ENCODE data around the gene RHCE.
A peak's percentile ranks its signal among the peaks of the same experiment; 100 is the strongest.
"Not testable (repeated sequence)": the region's sequence is repeated elsewhere in the genome, so short reads cannot be mapped to it uniquely, and the experiment has no call there.

The RHCE gene

DNA sequence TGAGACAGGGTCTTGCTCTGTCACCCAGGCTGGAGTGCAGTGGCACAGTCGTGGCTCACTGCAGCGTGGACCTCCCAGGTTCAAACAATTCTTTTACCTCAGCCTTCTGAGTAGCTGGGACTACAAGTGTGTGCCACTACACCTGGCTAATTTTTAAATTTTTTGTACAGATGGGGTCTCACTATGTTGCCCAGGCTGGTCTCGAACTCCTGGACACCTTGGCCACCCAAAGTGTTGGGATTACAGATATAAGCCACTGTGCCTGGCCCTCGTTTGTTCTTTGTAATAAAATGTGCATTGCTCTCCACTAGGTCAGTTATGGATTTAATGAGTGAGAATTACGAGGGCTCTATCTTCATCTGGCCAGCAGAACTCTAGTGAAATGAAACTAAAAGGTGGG lies 24.0 kb upstream of the RHCE start:
- Mint-ChIP-seq H3K36me3 (ENCODE audit: low read depth) (peaks cover 22% of the 10 kb centered on the region), H3K4me1 (ENCODE audit: low read depth) (peaks cover 25% of the 10 kb centered on the region)
- not testable (repeated sequence) for H3K27me3 Mint-ChIP-seq (ENCODE audit: low read depth); H3K9me3 Mint-ChIP-seq; H3K27ac Mint-ChIP-seq; H3K4me3 Mint-ChIP-seq; DNase-seq (ENCODE audit: low spot score)

DNA sequence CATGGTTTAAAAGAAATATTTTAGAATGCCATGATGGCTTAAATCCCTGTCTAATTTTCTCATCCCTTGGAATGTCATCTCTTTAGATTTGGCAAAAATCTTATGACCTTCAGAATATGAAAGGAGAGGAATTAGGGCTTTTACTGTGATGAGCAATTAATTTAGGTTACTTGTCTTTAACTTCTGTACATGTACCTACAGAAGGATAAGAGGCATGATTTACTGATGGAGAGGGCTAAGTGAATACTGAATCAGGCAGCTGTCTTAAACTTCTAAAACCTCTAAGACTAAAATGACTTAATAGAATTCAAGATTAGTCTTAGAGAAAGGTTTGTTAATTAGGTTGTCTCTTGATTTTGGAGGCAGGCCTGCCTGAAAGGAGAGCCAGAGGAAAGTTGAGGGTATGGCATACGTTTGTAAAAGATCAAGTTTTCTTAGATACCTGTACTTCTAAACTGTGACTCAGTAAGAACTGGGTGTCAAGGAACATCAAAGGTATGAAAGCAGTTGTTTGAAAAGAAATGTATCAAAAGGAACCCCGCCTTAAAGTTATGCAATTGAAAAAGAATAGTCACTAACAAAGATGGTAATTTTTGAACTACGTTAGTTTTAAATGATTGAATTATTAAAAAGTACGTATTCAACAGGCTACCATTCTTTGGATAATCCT lies 22.5 kb upstream of the RHCE start:
- Mint-ChIP-seq H3K27me3 (ENCODE audit: low read depth) (no peaks in the 10 kb centered on the region), H3K27ac (no peak overlapping the region), H3K36me3 (ENCODE audit: low read depth) (peaks cover 19% of the 10 kb centered on the region), H3K4me3 (no peak overlapping the region), H3K9me3 (no peaks in the 10 kb centered on the region), H3K4me1 (ENCODE audit: low read depth) (peaks cover 25% of the 10 kb centered on the region)
- DNase-seq (ENCODE audit: low spot score), result no peak

GRCh38 chr1:25442178-25442577 lies 21.6 kb upstream of the RHCE start:
- no peaks in the 10 kb centered on the region for H3K27me3 Mint-ChIP-seq (ENCODE audit: low read depth)
- H3K4me1 Mint-ChIP-seq (ENCODE audit: low read depth), result peaks cover 16% of the 10 kb centered on the region
- peaks cover 12% of the 10 kb centered on the region for H3K36me3 Mint-ChIP-seq (ENCODE audit: low read depth)
- DNase-seq (ENCODE audit: low spot score), result no peak
- no peak overlapping the region for H3K27ac Mint-ChIP-seq
- H3K4me3 Mint-ChIP-seq, result no peak overlapping the region
- H3K9me3 Mint-ChIP-seq, result no peaks in the 10 kb centered on the region

- Mint-ChIP-seq H3K4me1 (ENCODE audit: low read depth) (peaks cover 31% of the 10 kb centered on the region), H3K4me3 (no peak overlapping the region), H3K9me3 (no peaks in the 10 kb centered on the region), H3K27ac (no peak overlapping the region), H3K36me3 (ENCODE audit: low read depth) (peaks cover 9% of the 10 kb centered on the region), H3K27me3 (ENCODE audit: low read depth) (no peaks in the 10 kb centered on the region)
- no peak for DNase-seq (ENCODE audit: low spot score)
Measured at GRCh38 chr1:25439287-25439686, 18.7 kb upstream of the RHCE start.

DNA sequence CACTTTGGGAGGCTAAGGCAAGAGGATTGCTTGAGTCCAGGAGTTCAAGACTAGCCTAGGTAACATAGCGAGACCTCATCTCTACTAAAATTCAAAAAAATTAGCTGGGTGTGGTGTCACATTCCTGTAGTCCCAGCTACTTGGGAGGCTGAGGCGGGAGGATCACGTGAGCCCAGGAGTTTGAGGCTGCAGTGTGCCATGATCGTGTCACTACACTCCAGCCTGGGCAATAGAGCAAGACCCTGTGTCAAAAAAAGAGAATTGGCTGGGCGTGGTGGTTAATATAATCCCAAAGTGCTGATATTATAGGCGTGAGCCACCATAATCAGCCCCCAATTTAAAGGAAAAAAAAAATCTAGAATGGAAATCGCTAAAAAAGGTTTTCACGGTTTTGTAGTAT lies 17.0 kb upstream of the RHCE start:
- peaks cover 40% of the 10 kb centered on the region for H3K4me1 Mint-ChIP-seq (ENCODE audit: low read depth)
- H3K27ac Mint-ChIP-seq, result no peak overlapping the region
- H3K9me3 Mint-ChIP-seq, result no peaks in the 10 kb centered on the region
- no peak overlapping the region for H3K4me3 Mint-ChIP-seq
- H3K36me3 Mint-ChIP-seq (ENCODE audit: low read depth), result peaks cover 9% of the 10 kb centered on the region
- no peaks in the 10 kb centered on the region for H3K27me3 Mint-ChIP-seq (ENCODE audit: low read depth)
- no peak for DNase-seq (ENCODE audit: low spot score)

GRCh38 chr1:25435397-25436108 lies 14.9 kb upstream of the RHCE start:
- H3K36me3 Mint-ChIP-seq (ENCODE audit: low read depth), result peaks cover 16% of the 10 kb centered on the region
- H3K4me1 Mint-ChIP-seq (ENCODE audit: low read depth), result peaks cover 52% of the 10 kb centered on the region
- H3K4me3 Mint-ChIP-seq, result peak overlapping the region; percentile 72
- H3K27ac Mint-ChIP-seq, result peak overlapping the region; percentile 73
- no peaks in the 10 kb centered on the region for H3K9me3 Mint-ChIP-seq
- H3K27me3 Mint-ChIP-seq (ENCODE audit: low read depth), result no peaks in the 10 kb centered on the region
- DNase-seq (ENCODE audit: low spot score), result no peak

DNA sequence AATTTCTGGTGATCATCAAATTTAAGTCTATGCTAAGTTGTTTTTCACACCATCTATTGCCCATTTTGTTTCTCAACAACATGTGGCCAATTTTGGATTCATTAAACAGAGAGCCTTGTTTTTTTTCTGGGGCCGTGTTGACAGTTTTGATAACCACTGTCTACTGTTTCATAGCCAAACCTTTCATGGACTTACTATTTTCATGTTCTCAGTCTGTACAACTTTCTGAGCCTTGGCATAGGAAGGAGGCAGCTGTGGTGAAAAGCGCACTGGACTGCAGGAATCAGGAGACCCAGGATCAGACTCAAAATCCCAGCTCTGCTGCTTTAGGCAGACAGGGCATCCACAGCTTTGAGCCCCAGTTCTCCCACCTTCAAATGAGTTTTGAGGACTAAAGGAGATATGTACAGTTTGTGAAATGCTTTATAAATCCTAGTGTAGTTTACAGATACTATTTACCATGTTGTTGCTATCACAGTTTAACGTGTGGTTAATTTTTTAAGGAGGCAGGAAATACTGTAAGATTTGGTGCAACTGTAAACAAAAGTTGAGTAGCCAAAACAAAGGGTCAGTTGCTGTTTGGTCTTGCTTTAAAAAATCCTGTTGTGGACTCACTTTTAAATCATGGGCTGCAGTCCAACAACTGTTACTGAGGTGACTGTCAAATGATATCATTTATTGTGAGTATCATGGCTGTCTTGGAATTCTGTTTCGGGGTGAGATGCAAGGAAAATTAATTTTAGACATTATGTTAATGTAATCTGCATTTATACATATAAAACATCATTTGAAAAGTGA lies 13.0 kb upstream of the RHCE start:
- H3K4me3 Mint-ChIP-seq, result peak overlapping the region; percentile 14
- no peak overlapping the region for H3K27ac Mint-ChIP-seq
- no peak for DNase-seq (ENCODE audit: low spot score)
- peaks cover 16% of the 10 kb centered on the region for H3K36me3 Mint-ChIP-seq (ENCODE audit: low read depth)
- peaks cover 58% of the 10 kb centered on the region for H3K4me1 Mint-ChIP-seq (ENCODE audit: low read depth)
- no peaks in the 10 kb centered on the region for H3K9me3 Mint-ChIP-seq
- no peaks in the 10 kb centered on the region for H3K27me3 Mint-ChIP-seq (ENCODE audit: low read depth)

DNA sequence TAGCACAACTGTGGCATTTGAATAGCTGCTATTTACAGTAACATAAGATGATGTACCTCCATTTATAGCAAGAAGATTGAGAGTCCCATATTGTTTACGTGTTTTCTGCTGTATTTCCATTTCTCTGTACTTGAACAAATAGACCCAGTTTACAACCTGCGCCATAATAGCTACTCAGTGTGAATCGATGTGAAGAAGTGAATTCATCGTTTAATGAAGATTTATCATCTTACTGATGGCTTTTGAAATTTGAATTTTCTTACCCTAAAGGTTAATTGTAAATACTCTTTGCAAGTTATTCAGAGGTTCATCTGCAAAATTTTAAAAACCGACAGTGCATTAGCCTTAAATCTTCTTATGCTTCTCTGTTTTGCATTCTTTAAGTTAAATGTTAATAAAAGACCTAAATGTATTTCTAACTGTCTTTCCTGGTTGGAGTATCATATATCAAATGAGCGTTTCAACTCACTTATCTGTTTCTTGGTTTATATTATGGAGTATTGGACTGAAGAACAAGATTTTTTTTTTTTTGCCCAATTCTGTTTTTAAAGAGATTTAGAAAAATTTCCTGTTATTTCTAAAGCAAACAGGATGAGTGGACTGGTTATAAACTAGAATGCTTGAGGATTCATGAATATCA lies 12.2 kb upstream of the RHCE start:
- Mint-ChIP-seq H3K27me3 (ENCODE audit: low read depth) (no peaks in the 10 kb centered on the region), H3K9me3 (no peaks in the 10 kb centered on the region), H3K36me3 (ENCODE audit: low read depth) (peaks cover 16% of the 10 kb centered on the region), H3K27ac (no peak overlapping the region), H3K4me3 (peak overlapping the region; percentile 86), H3K4me1 (ENCODE audit: low read depth) (peaks cover 58% of the 10 kb centered on the region)
- DNase-seq (ENCODE audit: low spot score), result no peak

DNA sequence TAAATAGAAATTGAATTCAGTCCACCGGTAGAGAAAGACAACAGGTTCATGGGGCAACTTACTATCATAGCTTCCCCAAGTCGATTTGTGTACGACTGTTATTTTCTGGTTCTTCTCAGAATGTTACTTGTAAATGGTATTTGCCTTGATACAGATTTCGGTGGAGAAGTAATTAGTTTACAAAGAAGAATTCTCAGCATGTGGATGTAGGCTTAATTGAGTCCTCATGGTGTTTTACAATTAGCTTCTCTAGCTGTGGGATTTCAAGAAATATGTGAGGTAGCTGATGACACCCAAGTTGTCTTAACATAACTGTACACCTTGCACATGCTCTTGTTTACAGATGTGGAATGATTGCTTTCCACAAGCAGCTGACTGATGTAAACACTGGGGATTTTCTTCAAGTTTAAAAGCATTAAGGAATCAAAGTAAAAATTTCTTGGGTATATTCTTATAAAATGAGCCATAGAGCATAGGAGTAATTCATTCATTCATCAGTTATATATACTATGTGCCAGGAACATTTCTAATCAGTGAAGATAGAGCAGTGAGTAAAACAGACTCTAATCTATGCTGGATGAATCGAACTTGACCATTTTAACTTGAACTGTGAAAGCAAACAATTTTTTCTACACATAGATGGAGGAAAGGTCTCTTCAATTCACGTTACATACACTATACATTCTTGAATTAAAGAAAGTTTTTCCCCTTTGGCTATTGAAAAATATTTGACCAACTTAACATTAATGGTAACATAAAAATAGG lies 11.5 kb upstream of the RHCE start:
- Mint-ChIP-seq H3K9me3 (no peaks in the 10 kb centered on the region), H3K27me3 (ENCODE audit: low read depth) (no peaks in the 10 kb centered on the region), H3K4me1 (ENCODE audit: low read depth) (peaks cover 58% of the 10 kb centered on the region), H3K4me3 (peak overlapping the region; percentile 86), H3K27ac (peak overlapping the region; percentile 82), H3K36me3 (ENCODE audit: low read depth) (peaks cover 16% of the 10 kb centered on the region)
- no peak for DNase-seq (ENCODE audit: low spot score)

GRCh38 chr1:25430967-25431881 lies 10.6 kb upstream of the RHCE start:
- DNase-seq (ENCODE audit: low spot score), result no peak
- no peaks in the 10 kb centered on the region for H3K9me3 Mint-ChIP-seq
- peak overlapping the region; percentile 82 for H3K27ac Mint-ChIP-seq
- H3K4me1 Mint-ChIP-seq (ENCODE audit: low read depth), result peaks cover 53% of the 10 kb centered on the region
- H3K4me3 Mint-ChIP-seq, result peak overlapping the region; percentile 97
- peaks cover 10% of the 10 kb centered on the region for H3K36me3 Mint-ChIP-seq (ENCODE audit: low read depth)
- no peaks in the 10 kb centered on the region for H3K27me3 Mint-ChIP-seq (ENCODE audit: low read depth)

DNA sequence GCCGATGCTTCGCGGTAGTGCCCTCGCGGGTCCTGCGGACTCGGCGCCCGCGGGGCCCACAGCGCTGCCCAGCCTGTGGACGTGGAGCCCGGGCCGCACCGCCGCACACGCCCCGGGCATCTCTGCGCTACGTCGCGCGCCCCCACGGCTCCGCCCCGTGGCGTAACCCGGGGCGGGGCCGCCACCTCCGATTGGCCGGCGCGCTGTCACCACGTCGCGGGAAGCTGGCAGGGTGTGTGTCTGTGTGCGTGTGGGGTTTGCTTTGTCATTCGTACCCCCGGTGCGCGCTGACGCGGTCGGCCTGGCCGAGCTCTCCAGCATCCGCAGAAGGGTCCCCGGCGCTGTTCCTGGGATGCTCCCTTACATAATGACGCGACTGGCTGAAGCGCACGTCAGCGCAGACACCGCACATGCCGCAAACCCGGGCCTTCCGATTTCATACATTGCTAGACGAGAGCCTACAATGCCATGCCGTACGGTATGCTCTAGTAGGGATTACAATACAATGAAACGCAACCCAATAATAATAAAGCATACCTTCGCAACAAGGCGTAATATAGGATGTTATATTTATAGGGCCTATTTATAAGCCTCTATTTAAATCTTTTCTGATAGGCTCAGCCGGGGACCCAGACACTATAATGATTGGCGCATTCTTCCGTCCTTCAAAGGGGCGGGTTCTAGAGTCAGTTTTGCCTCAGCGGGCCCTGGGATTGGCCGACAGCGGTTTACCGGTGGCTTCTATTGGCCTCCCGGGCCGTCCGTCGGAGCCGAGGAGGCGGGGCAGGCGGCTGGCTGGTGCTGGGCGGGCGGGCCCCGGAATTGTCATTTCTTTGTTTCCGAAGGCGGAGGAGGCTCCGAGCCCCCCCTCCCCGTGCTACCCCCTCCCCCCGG lies 9.7 kb upstream of the RHCE start, which contains the start of gene MACO1:
Gene MACO1 (plus strand): TSS at position 825 of the 894 bp plus-strand sequence. CDS start 202 bp downstream, outside the sequence.
- Mint-ChIP-seq H3K27me3 (ENCODE audit: low read depth) (no peaks in the 10 kb centered on the region), H3K27ac (peak within 1 kb of the TSS; percentile 99), H3K9me3 (no peaks in the 10 kb centered on the region), H3K4me3 (peak within 1 kb of the TSS; percentile 97), H3K4me1 (ENCODE audit: low read depth) (peaks cover 44% of the 10 kb centered on the region), H3K36me3 (ENCODE audit: low read depth) (peaks cover 10% of the 10 kb centered on the region)
- DNase-seq (ENCODE audit: low spot score), result peak; percentile 96
